Endothelial cell of umbilical vein (primary cell): Measurements from ENCODE around the gene LYZL4.

Source experiments
- CTCF ChIP-seq, 2 donors: IDR thresholded peaks; 1 replicate in 1 of 2; 2 replicates in 1 of 2; pipeline ENCODE4 v1.5.1; 2011; ENCODE audit warnings: low read length in 2 of 2, mild to moderate bottlenecking in 2 of 2, moderate library complexity in 2 of 2, control low read depth in 1 of 2, inconsistent platforms in 1 of 2, low read depth in 1 of 2; ENCODE audit not compliant: insufficient read depth in 1 of 2; ENCODE audit errors: extremely low read depth in 1 of 2
- FOS ChIP-seq: IDR thresholded peaks from 2 replicates; pipeline ENCODE4 v1.6.1; 2011; ENCODE audit warnings: mild to moderate bottlenecking, low read length, moderate library complexity, borderline replicate concordance; ENCODE audit not compliant: insufficient read depth
- MYC ChIP-seq: IDR thresholded peaks from one replicate; pipeline ENCODE4 v1.6.1; 2011; ENCODE audit warnings: mild to moderate bottlenecking, low read depth, low read length
- POLR2A ChIP-seq: IDR thresholded peaks from 2 replicates; pipeline ENCODE4 v1.6.1; 2012; ENCODE audit warnings: low read depth, mild to moderate bottlenecking, control low read depth, low read length
- POLR2AphosphoS5 ChIP-seq: IDR thresholded peaks from 2 replicates; pipeline ENCODE4 v1.6.1; 2012; ENCODE audit warnings: low read depth, mild to moderate bottlenecking, control low read depth, low read length, moderate library complexity; ENCODE audit not compliant: insufficient read depth
- TF ChIP-seq, protein P1 (sequence below): IDR thresholded peaks from 2 replicates; pipeline ENCODE4 v1.6.1; 2011; ENCODE audit not compliant: insufficient read depth, insufficient read length

- TF ChIP-seq, protein P1, sequence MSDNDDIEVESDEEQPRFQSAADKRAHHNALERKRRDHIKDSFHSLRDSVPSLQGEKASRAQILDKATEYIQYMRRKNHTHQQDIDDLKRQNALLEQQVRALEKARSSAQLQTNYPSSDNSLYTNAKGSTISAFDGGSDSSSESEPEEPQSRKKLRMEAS = no peak
- TF ChIP-seq CTCF (IDR thresholded peaks at IDR 0.05; ENCODE audit: extremely low read depth in 1 of 2, insufficient read depth in 1 of 2, low read depth in 1 of 2, low read length in 2 of 2) (no peak), POLR2AphosphoS5 (no peak), POLR2A (no peak), FOS (no peak), MYC (no peak)
Observed at GRCh38 chr3:42432485-42432884, 22.1 kb upstream of the LYZL4 start.
